Endothelial cell of umbilical vein (primary cell): ENCODE data around the gene RAD51B. TPM values are rescaled to one million over a fixed set of nuclear protein-coding genes. Genes with fewer than 3 reads are reported as not detected.

Source experiments
- BruUV-seq: library from RNA; stranded (reverse); fragments of 400-500 nt; replicated peaks from 2 replicates; lab custom pipeline; 2021; lab: Mats Ljungman, UMichigan
- CTCF ChIA-PET: fragments of 300-600, 350-600 bp; sonication (Branson Sonifier 250); formaldehyde crosslinking; loops from one replicate; lab custom pipeline; 2021; ENCODE audit warnings: antibody characterized with exemption, inconsistent platforms; lab: Charles Lee
- POLR2A ChIA-PET: fragments of 300-600, 350-600 bp; sonication (Branson Sonifier 250); formaldehyde crosslinking; loops from one replicate; lab custom pipeline; 2021; ENCODE audit warnings: antibody characterized with exemption, inconsistent platforms; lab: Charles Lee
- DNase-seq: peaks from one replicate; pipeline ENCODE4 v3.0.0-alpha.2; 2011; ENCODE audit warnings: low read depth, low spot score
- FAIRE-seq: peaks from 2 replicates; lab custom pipeline; 2011; peaks lifted over from hg19 to GRCh38; lab: Jason Lieb, UNC
- H2AFZ ChIP-seq: 2 replicates; pipeline ENCODE4 v1.6.0; 2012; ENCODE audit warnings: low read depth, low read length, control low read depth, inconsistent platforms
- H3K27ac ChIP-seq: 2 replicates; pipeline ENCODE4 v1.5.1; 2011; ENCODE audit warnings: low read depth, mild to moderate bottlenecking, control low read depth, low read length, moderate library complexity; ENCODE audit not compliant: insufficient read depth
- H3K27me3 ChIP-seq, 2 experiments: 2 replicates each; pipeline versions ENCODE4 v1.6.0 to v1.6.1; 2011; ENCODE audit warnings: low read length in 2 of 2, mixed read lengths in 1 of 2; ENCODE audit not compliant: control insufficient read depth in 2 of 2, insufficient read depth in 2 of 2
- H3K36me3 ChIP-seq, 2 experiments: 2 replicates in 1 of 2; 3 replicates in 1 of 2; pipeline ENCODE4 v1.5.1; 2011; ENCODE audit warnings: low read length in 2 of 2, mild to moderate bottlenecking in 1 of 2, moderate library complexity in 1 of 2; ENCODE audit not compliant: control insufficient read depth in 2 of 2, insufficient read depth in 2 of 2; ENCODE audit errors: extremely low read depth in 1 of 2
- H3K4me1 ChIP-seq: 3 replicates; pipeline ENCODE4 v1.5.1; 2011; ENCODE audit warnings: mild to moderate bottlenecking, low read length; ENCODE audit not compliant: control insufficient read depth, insufficient read depth; ENCODE audit errors: extremely low read depth
- H3K4me2 ChIP-seq: 2 replicates; pipeline ENCODE4 v1.6.1; 2011; ENCODE audit warnings: low read length, control low read depth, mixed read lengths; ENCODE audit not compliant: insufficient read depth
- H3K4me3 ChIP-seq, 3 experiments: fragments of 200-600 bp in 1 of 3; sonication (generic), shearing (Covaris generic) in 1 of 3; replicated peaks in 1 of 3; 2 replicates each; pipeline ENCODE4 v1.5.1; 2011 to 2016; ENCODE audit warnings: control low read depth in 3 of 3, low read length in 3 of 3, mild to moderate bottlenecking in 2 of 3, inconsistent platforms in 1 of 3, low read depth in 1 of 3, moderate library complexity in 1 of 3; ENCODE audit not compliant: insufficient read depth in 1 of 3
- H3K79me2 ChIP-seq: 2 replicates; pipeline ENCODE4 v1.6.0; 2012; ENCODE audit warnings: low read length, inconsistent platforms; ENCODE audit not compliant: control insufficient read depth, insufficient read depth
- H3K9ac ChIP-seq: replicated peaks from 2 replicates; pipeline ENCODE3; 2011; ENCODE audit warnings: low read length, control low read depth; ENCODE audit not compliant: insufficient read depth; ENCODE audit errors: extremely low read depth
- H3K9me1 ChIP-seq: replicated peaks from 3 replicates; pipeline ENCODE4 v1.6.0; 2011; ENCODE audit warnings: mild to moderate bottlenecking, low read length; ENCODE audit not compliant: control insufficient read depth, insufficient read depth; ENCODE audit errors: extremely low read depth
- H3K9me3 ChIP-seq: replicated peaks from 2 replicates; pipeline ENCODE4 v1.5.1; 2012; ENCODE audit warnings: low read length, inconsistent platforms; ENCODE audit not compliant: control insufficient read depth, insufficient read depth
- H4K20me1 ChIP-seq: replicated peaks from 2 replicates; pipeline ENCODE3; 2011; ENCODE audit warnings: mild to moderate bottlenecking, low read length; ENCODE audit not compliant: control insufficient read depth, insufficient read depth; ENCODE audit errors: extremely low read depth
- EZH2 ChIP-seq: IDR thresholded peaks from 2 replicates; pipeline ENCODE4 v1.6.1; 2012; ENCODE audit warnings: borderline replicate concordance, low read depth, mild to moderate bottlenecking, moderate library complexity, low read length, inconsistent platforms; ENCODE audit not compliant: severe bottlenecking
- JUN ChIP-seq: IDR thresholded peaks from 2 replicates; pipeline ENCODE4 v1.6.1; 2011; ENCODE audit warnings: borderline replicate concordance, low read depth; ENCODE audit not compliant: insufficient read length, insufficient read depth
- MYC ChIP-seq: IDR thresholded peaks from one replicate; pipeline ENCODE4 v1.6.1; 2011; ENCODE audit warnings: mild to moderate bottlenecking, low read depth, low read length
- POLR2AphosphoS5 ChIP-seq: IDR thresholded peaks from 2 replicates; pipeline ENCODE4 v1.6.1; 2012; ENCODE audit warnings: low read depth, mild to moderate bottlenecking, control low read depth, low read length, moderate library complexity; ENCODE audit not compliant: insufficient read depth
- dilution Hi-C: fragments of 300-500 bp; cut with MboI; formaldehyde crosslinking; loops from one replicate; pipeline ENCODE4 v1.15.0; 2019; ENCODE audit warnings: low sequenced_read_pairs; ENCODE audit not compliant: extremely low pct_ligation_motif_present
- intact Hi-C: fragments of 100-400 bp; cut with micrococcal nuclease; formaldehyde crosslinking; loops from one replicate; pipeline ENCODE4 v1.10.0; 2022
- polyA plus RNA-seq, 4 experiments: library from polyadenylated mRNA; depleted of rRNA in 3 of 4; stranded (reverse) in 3 of 4; unstranded in 1 of 4; fragments of >200 nt; gene quantifications; 2 replicates each; pipeline versions ENCODE4 v1.2.1 to v1.2.3, GENCODE V29; 2011 to 2012; ENCODE audit warnings: missing spikeins in 1 of 4
- total RNA-seq: library from RNA; stranded (reverse); gene quantifications from 2 replicates; pipeline ENCODE4 v1.2.3, GENCODE V29; 2021
- TF ChIP-seq, protein P1 (sequence below), 2 donors: IDR thresholded peaks; 1 replicate in 1 of 2; 2 replicates in 1 of 2; pipeline ENCODE4 v1.5.1; 2011; ENCODE audit warnings: low read length in 2 of 2, mild to moderate bottlenecking in 2 of 2, moderate library complexity in 2 of 2, control low read depth in 1 of 2, inconsistent platforms in 1 of 2, low read depth in 1 of 2; ENCODE audit not compliant: insufficient read depth in 1 of 2; ENCODE audit errors: extremely low read depth in 1 of 2
- TF ChIP-seq, protein P2 (sequence below): IDR thresholded peaks from 2 replicates; pipeline ENCODE4 v1.6.1; 2011; ENCODE audit not compliant: insufficient read depth, insufficient read length

Gene RAD51B
- total and polyA plus RNA-seq, 2 donors (not counting 3 experiments of a cell fraction or from before 2014, with no cell fraction given): 3.9 to 19.0 TPM

DNA sequence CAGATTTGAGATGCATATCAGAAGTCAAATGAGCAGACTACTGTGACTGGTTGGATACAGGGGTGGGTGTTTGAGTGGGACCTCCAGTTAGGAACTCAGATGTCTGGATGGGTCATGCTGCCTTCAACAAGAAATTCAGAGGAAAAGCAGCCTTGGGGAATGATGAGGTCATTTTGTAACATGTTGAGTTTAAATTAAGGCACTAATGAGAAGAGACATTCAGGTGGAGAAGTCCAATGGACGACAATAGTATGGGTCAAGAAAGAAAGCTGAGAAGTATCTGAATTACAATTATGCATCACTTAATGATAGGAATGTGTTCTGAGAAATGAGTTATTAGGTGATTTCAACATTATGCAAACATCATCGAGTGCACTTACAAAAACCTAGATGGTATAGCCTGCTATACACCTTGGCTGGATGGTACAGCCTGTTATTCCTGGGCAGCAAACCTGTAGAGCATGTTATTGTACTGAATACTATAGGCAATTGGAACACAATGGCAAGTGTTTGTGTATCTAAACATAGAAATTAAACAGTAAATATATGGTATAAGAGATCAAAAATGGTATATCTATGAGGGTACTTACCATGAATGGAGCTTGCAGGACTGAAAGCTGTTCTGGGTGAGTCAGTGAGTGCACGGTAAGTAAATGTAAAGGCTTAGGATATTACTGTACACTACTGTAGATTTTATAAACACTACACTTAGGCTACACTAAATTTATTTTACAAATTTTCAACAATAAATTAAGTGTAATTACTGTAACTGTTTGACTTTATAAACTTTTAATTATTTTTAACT is 414.7 kb downstream of the RAD51B start:
- H3K27ac ChIP-seq: no peak overlapping the region
- H3K9ac ChIP-seq: no peak overlapping the region
- DNase-seq (no peak), FAIRE-seq (no peak)
- H3K27me3 ChIP-seq: no peaks in the 10 kb centered on the region
- H3K9me3 ChIP-seq: no peaks in the 10 kb centered on the region
- no peaks in the 10 kb centered on the region for H3K9me1 ChIP-seq
- BruUV-seq: no TSS peak
- no peak overlapping the region for H3K4me2 ChIP-seq
- H3K4me1 ChIP-seq: peaks cover 30% of the 10 kb centered on the region
- intact Hi-C loops (loop anchor here (5.0 kb wide), 1 partner anchor 92 kb away; no protein-coding TSS in a partner anchor), dilution Hi-C loops (no loop called here)
- CTCF ChIA-PET: interaction anchor here (1.7 kb wide), 1 partner anchor 26 kb away, joined by 4 read pairs; no protein-coding TSS in a partner anchor
- no peaks in the 10 kb centered on the region for H3K79me2 ChIP-seq
- no peak overlapping the region for H3K4me3 ChIP-seq
- TF ChIP-seq, protein P1, sequence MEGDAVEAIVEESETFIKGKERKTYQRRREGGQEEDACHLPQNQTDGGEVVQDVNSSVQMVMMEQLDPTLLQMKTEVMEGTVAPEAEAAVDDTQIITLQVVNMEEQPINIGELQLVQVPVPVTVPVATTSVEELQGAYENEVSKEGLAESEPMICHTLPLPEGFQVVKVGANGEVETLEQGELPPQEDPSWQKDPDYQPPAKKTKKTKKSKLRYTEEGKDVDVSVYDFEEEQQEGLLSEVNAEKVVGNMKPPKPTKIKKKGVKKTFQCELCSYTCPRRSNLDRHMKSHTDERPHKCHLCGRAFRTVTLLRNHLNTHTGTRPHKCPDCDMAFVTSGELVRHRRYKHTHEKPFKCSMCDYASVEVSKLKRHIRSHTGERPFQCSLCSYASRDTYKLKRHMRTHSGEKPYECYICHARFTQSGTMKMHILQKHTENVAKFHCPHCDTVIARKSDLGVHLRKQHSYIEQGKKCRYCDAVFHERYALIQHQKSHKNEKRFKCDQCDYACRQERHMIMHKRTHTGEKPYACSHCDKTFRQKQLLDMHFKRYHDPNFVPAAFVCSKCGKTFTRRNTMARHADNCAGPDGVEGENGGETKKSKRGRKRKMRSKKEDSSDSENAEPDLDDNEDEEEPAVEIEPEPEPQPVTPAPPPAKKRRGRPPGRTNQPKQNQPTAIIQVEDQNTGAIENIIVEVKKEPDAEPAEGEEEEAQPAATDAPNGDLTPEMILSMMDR (IDR thresholded peaks at IDR 0.05; ENCODE audit: extremely low read depth in 1 of 2, insufficient read depth in 1 of 2, low read depth in 1 of 2, low read length in 2 of 2): no peak
- H2AFZ ChIP-seq: no peak overlapping the region
- no peaks in the 10 kb centered on the region for H4K20me1 ChIP-seq
- POLR2A ChIA-PET: no interaction called here
- no peaks in the 10 kb centered on the region for H3K36me3 ChIP-seq

DNA sequence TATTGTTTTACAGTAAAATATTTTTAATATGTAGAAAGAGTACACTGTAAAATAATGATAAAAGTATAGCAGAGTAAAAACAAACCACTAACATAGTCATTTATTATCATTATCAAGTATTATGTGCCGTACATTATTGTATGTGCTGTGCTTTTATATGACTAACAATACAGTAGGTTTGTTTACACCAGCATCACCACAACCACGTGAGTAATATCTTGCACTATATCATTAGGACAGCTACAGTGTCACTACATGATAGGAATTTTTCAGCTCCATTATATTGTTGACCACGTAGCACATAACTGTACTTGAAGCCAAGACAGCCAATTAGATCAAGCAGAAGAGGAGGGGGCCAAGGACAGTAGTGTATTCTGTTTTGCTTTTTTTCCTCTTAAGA is 415.4 kb downstream of the RAD51B start:
- BruUV-seq: no TSS peak
- POLR2A ChIA-PET: no interaction called here
- dilution Hi-C loops: no loop called here
- H3K9me3 ChIP-seq: no peaks in the 10 kb centered on the region
- no peak for FAIRE-seq
- H3K36me3 ChIP-seq: no peaks in the 10 kb centered on the region
- no peaks in the 10 kb centered on the region for H3K79me2 ChIP-seq
- H4K20me1 ChIP-seq: no peaks in the 10 kb centered on the region
- CTCF ChIA-PET: no interaction called here
- intact Hi-C loops: no loop called here
- no peak overlapping the region for H3K4me2 ChIP-seq
- H2AFZ ChIP-seq: no peak overlapping the region
- H3K27me3 ChIP-seq: no peaks in the 10 kb centered on the region
- no peak overlapping the region for H3K9ac ChIP-seq
- TF ChIP-seq EZH2: no peak
- TF ChIP-seq, protein P1 (IDR thresholded peaks at IDR 0.05; ENCODE audit: extremely low read depth in 1 of 2, insufficient read depth in 1 of 2, low read depth in 1 of 2, low read length in 2 of 2): no peak
- TF ChIP-seq POLR2AphosphoS5: no peak
- TF ChIP-seq, protein P2, sequence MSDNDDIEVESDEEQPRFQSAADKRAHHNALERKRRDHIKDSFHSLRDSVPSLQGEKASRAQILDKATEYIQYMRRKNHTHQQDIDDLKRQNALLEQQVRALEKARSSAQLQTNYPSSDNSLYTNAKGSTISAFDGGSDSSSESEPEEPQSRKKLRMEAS: no peak
- no peak for TF ChIP-seq JUN
- TF ChIP-seq MYC: no peak
- H3K4me1 ChIP-seq: peaks cover 30% of the 10 kb centered on the region
- H3K4me3 ChIP-seq: no peak overlapping the region
- DNase-seq: no peak
- no peak overlapping the region for H3K27ac ChIP-seq
- no peaks in the 10 kb centered on the region for H3K9me1 ChIP-seq
